Measurements from ENCODE around the gene DBH. TPM values are rescaled to one million over a fixed set of nuclear protein-coding genes. Genes with fewer than 3 reads are reported as not detected.
A peak's percentile ranks its signal among the peaks of the same experiment; 100 is the strongest.

DBH gene
- total RNA-seq, 4 donors from 2014 or later, result not detected

- H3K36me3 ChIP-seq, result no peaks in the 10 kb centered on the region
- no peak for DNase-seq
- H3K9me3 ChIP-seq, result no peaks in the 10 kb centered on the region
- H3K27ac ChIP-seq, result peak overlapping the region; percentile 50 to 66 (median 60)
- no peaks in the 10 kb centered on the region for H3K4me1 ChIP-seq
- no peak overlapping the region for H3K4me3 ChIP-seq
- H3K27me3 ChIP-seq, result no peaks in the 10 kb centered on the region
- TF ChIP-seq, protein P1, sequence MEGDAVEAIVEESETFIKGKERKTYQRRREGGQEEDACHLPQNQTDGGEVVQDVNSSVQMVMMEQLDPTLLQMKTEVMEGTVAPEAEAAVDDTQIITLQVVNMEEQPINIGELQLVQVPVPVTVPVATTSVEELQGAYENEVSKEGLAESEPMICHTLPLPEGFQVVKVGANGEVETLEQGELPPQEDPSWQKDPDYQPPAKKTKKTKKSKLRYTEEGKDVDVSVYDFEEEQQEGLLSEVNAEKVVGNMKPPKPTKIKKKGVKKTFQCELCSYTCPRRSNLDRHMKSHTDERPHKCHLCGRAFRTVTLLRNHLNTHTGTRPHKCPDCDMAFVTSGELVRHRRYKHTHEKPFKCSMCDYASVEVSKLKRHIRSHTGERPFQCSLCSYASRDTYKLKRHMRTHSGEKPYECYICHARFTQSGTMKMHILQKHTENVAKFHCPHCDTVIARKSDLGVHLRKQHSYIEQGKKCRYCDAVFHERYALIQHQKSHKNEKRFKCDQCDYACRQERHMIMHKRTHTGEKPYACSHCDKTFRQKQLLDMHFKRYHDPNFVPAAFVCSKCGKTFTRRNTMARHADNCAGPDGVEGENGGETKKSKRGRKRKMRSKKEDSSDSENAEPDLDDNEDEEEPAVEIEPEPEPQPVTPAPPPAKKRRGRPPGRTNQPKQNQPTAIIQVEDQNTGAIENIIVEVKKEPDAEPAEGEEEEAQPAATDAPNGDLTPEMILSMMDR (IDR thresholded peaks at IDR 0.05), result no peak
- TF ChIP-seq POLR2A (IDR thresholded peaks at IDR 0.05), result no peak
Measured at GRCh38 chr9:133676450-133676849, 40.3 kb downstream of the DBH start.

GRCh38 chr9:133677126-133678010 is 41.2 kb downstream of the DBH start:
- H3K4me3 ChIP-seq, result no peak overlapping the region
- DNase-seq, result peak in 2 of 3 donors; percentile 49 to 69
- no peaks in the 10 kb centered on the region for H3K27me3 ChIP-seq
- no peak for TF ChIP-seq POLR2A (IDR thresholded peaks at IDR 0.05)
- TF ChIP-seq, protein P1 (IDR thresholded peaks at IDR 0.05), result no peak
- H3K9me3 ChIP-seq, result no peaks in the 10 kb centered on the region
- H3K4me1 ChIP-seq, result no peaks in the 10 kb centered on the region
- no peaks in the 10 kb centered on the region for H3K36me3 ChIP-seq
- peak overlapping the region; percentile 58 to 82 (median 66) for H3K27ac ChIP-seq

DNA sequence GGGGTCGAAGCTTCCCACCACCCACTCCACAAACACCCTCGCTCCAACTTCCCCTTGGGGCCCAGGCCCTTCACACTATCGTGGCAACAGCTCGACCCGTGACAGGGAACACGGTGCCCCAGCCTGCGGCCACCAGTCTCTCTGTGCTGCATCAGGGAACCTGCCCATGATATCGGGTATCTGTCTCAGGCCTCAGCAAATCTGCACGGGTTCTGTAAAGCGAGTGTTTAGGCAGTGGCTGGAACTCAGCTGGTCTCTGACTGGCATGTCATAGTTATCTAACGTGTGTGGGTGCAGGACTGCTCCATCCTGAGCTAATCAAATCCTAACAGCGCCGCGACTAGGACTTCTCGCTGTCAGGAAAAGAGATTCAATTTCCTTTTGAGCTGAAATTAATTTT is 42.9 kb downstream of the DBH start:
- no peak for TF ChIP-seq POLR2A (IDR thresholded peaks at IDR 0.05)
- TF ChIP-seq, protein P1 (IDR thresholded peaks at IDR 0.05), result no peak
- peak overlapping the region in 1 of 4 donors; percentile 25 for H3K27ac ChIP-seq
- no peaks in the 10 kb centered on the region for H3K9me3 ChIP-seq
- H3K36me3 ChIP-seq, result no peaks in the 10 kb centered on the region
- H3K4me1 ChIP-seq, result peaks cover 0 to 14% (median 6%) of the 10 kb centered on the region in 4 donors
- H3K27me3 ChIP-seq, result no peaks in the 10 kb centered on the region
- H3K4me3 ChIP-seq, result no peak overlapping the region
- no peak for DNase-seq

- H3K27me3 ChIP-seq, result no peaks in the 10 kb centered on the region
- TF ChIP-seq, protein P1 (IDR thresholded peaks at IDR 0.05), result no peak
- no peak for TF ChIP-seq POLR2A (IDR thresholded peaks at IDR 0.05)
- peaks cover 0 to 18% (median 6%) of the 10 kb centered on the region in 4 donors for H3K4me1 ChIP-seq
- DNase-seq, result no peak
- H3K9me3 ChIP-seq, result no peaks in the 10 kb centered on the region
- no peak overlapping the region for H3K4me3 ChIP-seq
- H3K27ac ChIP-seq, result peak overlapping the region in 1 of 4 donors; percentile 25
- no peaks in the 10 kb centered on the region for H3K36me3 ChIP-seq
Measured at GRCh38 chr9:133679466-133680061, 43.4 kb downstream of the DBH start.

DNA sequence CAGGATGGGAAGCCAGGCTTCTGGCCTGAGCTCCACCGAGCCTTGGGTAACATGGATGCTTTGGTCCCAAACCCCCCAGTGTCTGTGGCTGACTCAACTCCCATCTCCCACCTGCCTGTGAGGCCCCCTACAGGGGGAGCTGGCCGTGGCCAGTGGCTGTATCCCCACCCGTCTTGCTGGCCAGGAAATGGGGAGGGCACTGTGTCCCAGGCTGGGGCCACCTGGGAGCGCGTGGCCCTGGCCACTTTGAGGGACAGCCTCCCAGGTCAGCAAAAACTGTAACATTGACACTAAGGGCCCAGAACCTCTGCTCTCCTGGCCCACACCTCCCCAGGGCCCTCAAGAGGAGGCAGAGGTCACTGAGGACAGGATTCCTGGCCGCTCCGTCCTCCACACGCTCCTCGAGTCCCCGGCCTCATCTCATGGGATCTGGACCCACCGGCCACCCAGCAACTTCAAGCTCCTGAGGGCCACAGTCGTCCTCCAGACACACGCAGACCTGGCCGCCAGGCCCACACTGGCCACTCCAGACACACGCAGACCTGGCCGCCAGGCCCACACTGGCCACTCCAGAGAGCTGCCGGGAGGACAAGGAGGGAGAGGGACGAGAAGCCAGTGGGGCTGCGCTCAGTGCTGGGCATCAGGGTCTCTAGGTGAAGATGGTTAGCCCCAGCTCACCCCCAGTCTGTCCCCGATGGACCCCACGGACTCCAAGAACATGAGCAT is 44.2 kb downstream of the DBH start:
- Histone ChIP-seq H3K36me3 (no peaks in the 10 kb centered on the region), H3K27ac (no peak overlapping the region)

More for the DNA sequence above, 44.2 kb downstream of the DBH start:
- peaks cover 0 to 18% (median 6%) of the 10 kb centered on the region in 4 donors for H3K4me1 ChIP-seq
- TF ChIP-seq POLR2A (IDR thresholded peaks at IDR 0.05), result no peak
- TF ChIP-seq, protein P1 (IDR thresholded peaks at IDR 0.05), result no peak
- H3K27me3 ChIP-seq, result no peaks in the 10 kb centered on the region
- DNase-seq, result no peak
- no peak overlapping the region for H3K4me3 ChIP-seq
- no peaks in the 10 kb centered on the region for H3K9me3 ChIP-seq
